Skeletal muscle tissue (tissue), 4 donors: Measurements from ENCODE around the gene MYO10. TPM values are rescaled to one million over a fixed set of nuclear protein-coding genes. Genes with fewer than 3 reads are reported as not detected.

Experiments
- H3K27ac ChIP-seq: one replicate; pipeline ENCODE4 v1.7.0; 2013; ENCODE audit warnings: mild to moderate bottlenecking, low read depth, low read length, inconsistent platforms
- H3K27me3 ChIP-seq, 3 donors: one replicate each; pipeline ENCODE4 v1.7.0; 2013; ENCODE audit warnings: low read length in 3 of 3; ENCODE audit not compliant: control insufficient read depth in 3 of 3, insufficient read depth in 3 of 3
- H3K36me3 ChIP-seq, 3 donors: one replicate each; pipeline ENCODE4 v1.7.0; 2013; ENCODE audit warnings: low read length in 3 of 3; ENCODE audit not compliant: control insufficient read depth in 3 of 3, insufficient read depth in 3 of 3
- H3K4me1 ChIP-seq, 3 donors: one replicate each; pipeline ENCODE4 v1.7.0; 2013; ENCODE audit warnings: low read length in 3 of 3, mild to moderate bottlenecking in 3 of 3; ENCODE audit not compliant: control insufficient read depth in 3 of 3, insufficient read depth in 3 of 3
- H3K4me3 ChIP-seq, 3 donors: one replicate each; pipeline ENCODE4 v1.7.0; 2013; ENCODE audit warnings: low read length in 3 of 3
- H3K9ac ChIP-seq, 3 donors: one replicate each; pipeline ENCODE4 v1.7.0; 2013; ENCODE audit warnings: low read length in 3 of 3, mild to moderate bottlenecking in 3 of 3, moderate library complexity in 2 of 3, low read depth in 1 of 3
- H3K9me3 ChIP-seq, 3 donors: one replicate each; pipeline ENCODE4 v1.7.0; 2013; ENCODE audit warnings: low read length in 3 of 3; ENCODE audit not compliant: control insufficient read depth in 3 of 3
- total RNA-seq: library from RNA; depleted of rRNA; stranded (reverse); fragments of >200 nt; gene quantifications from one replicate; pipeline ENCODE4 v1.2.3, GENCODE V29; 2014
- donor health status: Osteomylitis.

The MYO10 gene
- total RNA-seq, 1 donor from 2014 or later: 27.1 TPM

DNA sequence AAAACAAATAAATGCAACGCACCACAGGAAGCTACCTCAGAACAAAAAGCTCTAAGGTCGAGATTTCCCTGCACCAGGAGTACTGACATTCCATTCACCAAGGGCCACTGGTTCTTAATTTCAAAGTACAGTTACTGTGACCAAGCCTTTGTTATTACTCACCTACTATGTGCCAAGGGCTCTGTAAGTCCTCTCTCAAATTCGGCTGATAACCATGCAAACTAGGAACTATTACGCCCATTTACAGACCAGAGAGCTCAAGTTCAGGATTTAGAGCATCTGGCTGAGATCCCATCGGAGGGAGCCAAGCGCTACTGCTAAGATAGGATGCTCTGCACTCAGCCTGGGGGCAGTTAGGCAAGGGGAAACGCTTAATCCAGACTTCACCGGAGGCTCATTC, 5.6 kb downstream of the MYO10 start:
- no peaks in the 10 kb centered on the region for H3K36me3 ChIP-seq
- H3K4me1 ChIP-seq: peaks cover 6 to 23% (median 9%) of the 10 kb centered on the region in 3 donors
- no peak overlapping the region for H3K4me3 ChIP-seq
- H3K9ac ChIP-seq: no peak overlapping the region
- peaks cover 8 to 35% (median 26%) of the 10 kb centered on the region in 3 donors for H3K27me3 ChIP-seq
- no peak overlapping the region for H3K27ac ChIP-seq
- H3K9me3 ChIP-seq: no peaks in the 10 kb centered on the region

DNA sequence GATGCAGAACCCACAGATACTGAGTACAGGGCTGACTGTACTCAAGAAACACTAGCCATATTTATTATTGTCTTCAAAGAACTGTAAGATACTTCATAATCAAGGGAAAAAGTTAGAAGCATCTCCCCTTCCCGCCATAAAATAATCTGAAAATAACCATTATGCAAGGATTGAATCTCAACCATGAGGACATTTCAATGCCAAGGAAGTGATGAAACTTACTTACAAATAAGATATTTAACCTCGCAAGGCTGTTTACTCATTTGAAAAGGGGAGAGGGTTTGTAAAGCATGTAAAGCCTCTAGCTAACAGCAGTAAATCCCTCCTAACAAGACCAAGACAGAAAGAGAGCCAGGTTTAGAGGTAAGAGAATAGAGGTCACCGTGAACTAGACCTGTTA, 6.3 kb downstream of the MYO10 start:
- Histone ChIP-seq H3K27ac (no peak overlapping the region), H3K27me3 (peaks cover 5 to 29% (median 24%) of the 10 kb centered on the region in 3 donors), H3K4me3 (no peak overlapping the region), H3K36me3 (no peaks in the 10 kb centered on the region), H3K4me1 (peaks cover under 1 to 17% (median 3%) of the 10 kb centered on the region in 3 donors), H3K9me3 (no peaks in the 10 kb centered on the region), H3K9ac (no peak overlapping the region)

DNA sequence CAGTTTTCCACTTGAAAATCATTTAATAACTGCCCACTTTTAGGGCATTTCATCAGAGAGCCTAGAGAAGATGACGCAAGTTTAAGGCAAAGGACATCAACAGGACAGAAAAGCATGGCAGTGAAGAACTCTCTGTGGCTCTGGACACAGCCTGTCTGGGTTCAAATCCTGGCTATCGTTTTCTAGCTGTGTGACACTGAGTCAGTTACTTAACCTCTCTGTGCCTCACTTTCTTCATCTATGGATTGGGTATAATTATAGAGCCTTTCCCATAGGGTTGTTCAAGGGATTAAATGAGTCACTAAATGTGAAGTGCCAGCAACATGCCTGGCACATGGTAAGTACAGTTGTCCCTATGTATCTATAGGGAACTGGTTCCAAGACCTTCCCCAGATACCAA, 6.7 kb downstream of the MYO10 start:
- H3K4me1 ChIP-seq: peaks cover 0 to 14% (median 3%) of the 10 kb centered on the region in 3 donors
- H3K4me3 ChIP-seq: no peak overlapping the region

DNA sequence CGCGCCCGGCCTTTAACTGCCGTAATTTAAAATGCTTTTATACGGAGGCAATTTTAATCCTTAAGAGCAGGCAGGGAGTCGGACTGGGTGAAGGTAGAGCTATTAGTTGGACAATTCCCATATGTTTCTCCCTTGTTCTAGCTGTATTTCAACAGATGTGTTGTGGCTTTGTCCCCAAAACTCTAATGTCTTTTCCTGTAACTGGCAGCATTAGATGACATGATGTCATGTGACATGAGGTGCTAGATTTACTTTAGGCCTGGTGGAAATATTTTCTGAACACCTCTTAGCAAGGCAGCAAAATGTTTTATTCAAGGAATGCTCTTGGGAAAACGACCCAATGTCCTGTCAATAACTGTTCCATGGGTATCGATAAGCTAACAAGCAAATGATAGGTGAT, 8.5 kb downstream of the MYO10 start:
- Histone ChIP-seq H3K9me3 (no peaks in the 10 kb centered on the region), H3K36me3 (no peaks in the 10 kb centered on the region), H3K27me3 (peaks cover 3 to 16% (median 5%) of the 10 kb centered on the region in 3 donors), H3K9ac (no peak overlapping the region), H3K27ac (no peak overlapping the region), H3K4me3 (no peak overlapping the region), H3K4me1 (peaks cover 0 to 8% (median 3%) of the 10 kb centered on the region in 3 donors)

More for the DNA sequence above, 6.7 kb downstream of the MYO10 start:
- no peaks in the 10 kb centered on the region for H3K36me3 ChIP-seq
- H3K27me3 ChIP-seq: peaks cover 3 to 26% (median 21%) of the 10 kb centered on the region in 3 donors
- no peaks in the 10 kb centered on the region for H3K9me3 ChIP-seq
- H3K9ac ChIP-seq: no peak overlapping the region
- no peak overlapping the region for H3K27ac ChIP-seq

DNA sequence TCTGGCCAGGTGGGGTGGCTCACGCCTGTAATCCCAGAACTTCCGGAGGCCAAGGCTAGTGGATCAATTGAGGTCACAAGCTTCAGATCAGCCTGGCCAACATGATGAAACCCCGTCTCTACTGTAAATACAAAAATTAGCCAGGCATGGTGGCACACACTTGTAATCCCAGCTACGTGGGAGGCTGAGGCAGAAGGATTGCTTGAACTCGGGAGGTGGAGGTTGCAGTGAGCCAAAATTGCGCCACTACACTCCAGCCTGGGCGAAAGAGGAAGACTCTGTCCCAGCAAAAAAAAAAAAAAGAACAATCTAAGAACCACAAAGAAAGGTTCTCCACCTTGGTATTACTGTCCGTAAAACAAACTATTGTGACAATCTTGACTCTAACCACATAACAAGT, 9.7 kb downstream of the MYO10 start:
- no peak overlapping the region for H3K4me3 ChIP-seq
- H3K4me1 ChIP-seq: peaks cover 0 to 2% (median 2%) of the 10 kb centered on the region in 3 donors
- H3K9ac ChIP-seq: no peak overlapping the region
- H3K27me3 ChIP-seq: peaks cover 0 to 5% (median 1%) of the 10 kb centered on the region in 3 donors
- H3K27ac ChIP-seq: no peak overlapping the region
- H3K36me3 ChIP-seq: no peaks in the 10 kb centered on the region
- no peaks in the 10 kb centered on the region for H3K9me3 ChIP-seq

DNA sequence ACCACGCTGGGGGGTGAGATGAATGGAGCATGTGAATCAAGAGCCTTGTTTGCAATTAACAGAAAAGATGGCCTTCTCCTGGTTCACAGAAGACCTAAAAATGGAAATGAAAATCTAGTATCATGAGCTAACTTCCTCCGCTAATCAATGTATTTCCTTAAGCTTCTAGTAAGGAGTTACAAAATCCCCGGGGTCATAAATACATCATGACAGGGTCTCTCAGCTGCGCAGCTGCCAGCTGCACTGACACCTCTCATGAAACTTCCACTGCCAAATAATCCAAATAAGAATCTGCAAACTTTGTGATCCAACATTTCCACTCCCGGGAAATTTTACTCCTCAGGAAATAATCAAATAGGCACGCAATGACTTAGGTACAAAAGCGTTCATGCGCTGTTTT, 11.9 kb downstream of the MYO10 start:
- Histone ChIP-seq H3K4me1 (no peaks in the 10 kb centered on the region), H3K4me3 (no peak overlapping the region), H3K27ac (no peak overlapping the region), H3K27me3 (no peaks in the 10 kb centered on the region), H3K36me3 (no peaks in the 10 kb centered on the region), H3K9ac (no peak overlapping the region), H3K9me3 (no peaks in the 10 kb centered on the region)

DNA sequence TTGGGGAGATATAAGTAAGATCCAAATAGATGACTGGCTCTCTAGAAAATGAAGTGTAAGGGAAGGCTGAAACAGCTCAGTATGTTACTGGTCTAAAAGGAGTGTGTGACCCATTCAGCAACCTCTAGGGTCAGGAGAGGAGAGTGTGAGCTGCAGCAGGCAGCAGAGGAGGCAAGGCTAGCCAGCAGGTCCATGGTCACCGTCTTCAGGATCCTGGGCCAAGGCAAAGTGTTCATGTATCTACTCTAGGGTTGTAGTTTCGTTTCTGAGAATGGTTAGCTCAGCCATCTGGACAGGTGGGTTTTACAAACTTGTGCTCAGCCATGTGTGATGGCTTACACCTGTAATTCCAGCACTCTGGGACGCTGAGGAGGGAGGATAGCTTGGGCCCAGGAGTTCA, 13.7 kb downstream of the MYO10 start:
- Histone ChIP-seq H3K9me3 (no peaks in the 10 kb centered on the region), H3K27me3 (no peaks in the 10 kb centered on the region), H3K9ac (no peak overlapping the region), H3K4me3 (no peak overlapping the region), H3K27ac (no peak overlapping the region), H3K36me3 (no peaks in the 10 kb centered on the region), H3K4me1 (no peaks in the 10 kb centered on the region)

DNA sequence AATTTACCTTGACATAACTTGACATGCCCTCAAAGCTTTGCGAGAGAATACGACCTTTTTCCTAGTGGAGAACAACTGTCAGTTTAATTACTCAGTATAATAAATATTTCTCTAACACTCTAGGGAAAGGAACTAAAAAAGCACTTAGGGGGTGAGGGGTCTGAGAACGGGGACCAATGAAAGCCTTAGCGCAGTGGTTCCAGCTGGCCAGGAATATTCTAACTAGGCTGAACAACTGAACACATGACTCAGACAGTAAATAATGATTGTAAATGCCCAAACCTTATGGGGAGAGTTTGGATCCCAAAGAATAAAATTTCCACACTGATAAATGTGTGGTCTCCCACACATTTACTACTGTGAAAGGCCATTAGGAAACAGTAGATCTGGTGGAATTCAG, 14.9 kb downstream of the MYO10 start:
- Histone ChIP-seq H3K27me3 (no peaks in the 10 kb centered on the region), H3K9ac (no peak overlapping the region), H3K36me3 (no peaks in the 10 kb centered on the region)

DNA sequence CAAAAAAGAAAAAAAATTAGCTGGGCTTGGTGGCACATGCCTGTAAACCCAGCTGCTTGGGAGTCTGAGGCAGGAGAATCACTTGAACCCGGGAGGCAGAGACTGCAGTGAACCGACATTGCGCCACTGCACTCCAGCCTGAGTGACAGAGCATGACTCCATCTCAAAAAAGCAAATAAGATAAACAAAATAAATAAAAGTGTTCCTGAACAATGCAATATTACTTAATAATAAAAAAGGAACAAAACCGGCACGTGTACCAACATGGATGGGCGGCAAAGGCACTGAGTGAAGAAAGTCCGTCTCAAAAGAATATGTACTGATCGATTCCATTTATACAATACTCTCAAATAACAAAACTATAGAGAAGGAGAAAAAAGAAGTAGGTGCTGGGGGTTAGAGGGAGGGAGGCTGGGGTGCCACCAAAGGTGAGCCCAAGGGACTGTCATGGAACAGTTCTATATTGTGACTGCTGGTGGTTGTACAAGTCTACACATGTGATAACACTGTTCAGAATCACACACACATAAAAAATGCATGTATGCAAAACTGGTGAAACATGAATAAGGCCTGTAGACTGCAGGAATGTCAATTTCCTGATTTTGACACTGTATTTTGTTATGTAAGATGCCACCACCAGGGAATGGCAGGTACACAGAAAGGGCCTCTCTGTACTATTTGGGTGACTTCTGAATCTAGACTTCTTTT, 15.8 kb downstream of the MYO10 start:
- no peaks in the 10 kb centered on the region for H3K27me3 ChIP-seq

More for the DNA sequence above, 14.9 kb downstream of the MYO10 start:
- Histone ChIP-seq H3K9me3 (no peaks in the 10 kb centered on the region), H3K27ac (no peak overlapping the region), H3K4me3 (no peak overlapping the region), H3K4me1 (no peaks in the 10 kb centered on the region)

DNA sequence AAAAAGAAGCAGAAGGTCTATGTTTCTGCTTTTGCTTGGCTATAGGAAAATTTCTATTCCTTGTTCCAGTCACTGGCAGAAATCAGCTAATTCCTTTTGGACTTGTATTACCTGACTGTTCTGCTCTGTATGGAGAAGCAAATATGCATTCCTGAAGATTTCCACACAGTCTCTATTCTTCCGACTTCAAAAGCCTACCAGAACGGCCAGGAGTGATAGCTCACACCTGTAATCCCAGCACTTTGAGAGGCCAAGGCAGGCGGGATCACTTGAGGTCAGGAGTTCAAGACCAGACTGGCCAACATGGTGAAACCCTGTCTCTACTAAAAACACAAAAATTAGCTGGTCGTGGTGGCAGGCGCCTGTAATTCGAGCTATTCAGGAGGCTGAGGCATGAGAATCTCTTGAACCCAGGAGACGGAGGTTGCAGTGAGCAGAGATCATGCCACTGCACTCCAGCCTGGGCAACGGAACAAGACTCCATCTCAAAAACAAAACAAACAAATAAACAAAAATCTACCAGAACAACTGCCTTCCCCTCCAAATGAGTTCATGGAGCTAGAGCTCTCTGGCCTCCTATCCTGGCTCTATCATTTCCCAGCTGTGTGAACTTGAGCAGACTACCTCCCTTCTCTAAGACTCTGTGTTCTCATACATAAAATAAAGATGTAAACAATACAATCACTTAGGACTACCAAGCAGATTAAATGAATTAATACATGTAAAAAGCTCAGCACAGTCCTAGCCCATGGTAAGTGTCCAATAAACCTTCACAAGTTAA, 17.0 kb downstream of the MYO10 start:
- H3K27me3 ChIP-seq: peaks cover 0 to 2% (median 0%) of the 10 kb centered on the region in 3 donors
- no peaks in the 10 kb centered on the region for H3K36me3 ChIP-seq
- H3K9me3 ChIP-seq: no peaks in the 10 kb centered on the region
- H3K9ac ChIP-seq: no peak overlapping the region
- no peak overlapping the region for H3K27ac ChIP-seq
- peaks cover under 1 to 2% (median 2%) of the 10 kb centered on the region in 3 donors for H3K4me1 ChIP-seq
- no peak overlapping the region for H3K4me3 ChIP-seq

More for the DNA sequence above, 15.8 kb downstream of the MYO10 start:
- H3K27ac ChIP-seq: no peak overlapping the region
- no peaks in the 10 kb centered on the region for H3K9me3 ChIP-seq
- no peaks in the 10 kb centered on the region for H3K36me3 ChIP-seq
- no peak overlapping the region for H3K9ac ChIP-seq
- H3K4me3 ChIP-seq: no peak overlapping the region
- H3K4me1 ChIP-seq: no peaks in the 10 kb centered on the region
